Measurements from ENCODE around the gene GRM8.
"Not testable (repeated sequence)": the region's sequence is repeated elsewhere in the genome, so short reads cannot be mapped to it uniquely, and the experiment has no call there.

The GRM8 gene

DNA sequence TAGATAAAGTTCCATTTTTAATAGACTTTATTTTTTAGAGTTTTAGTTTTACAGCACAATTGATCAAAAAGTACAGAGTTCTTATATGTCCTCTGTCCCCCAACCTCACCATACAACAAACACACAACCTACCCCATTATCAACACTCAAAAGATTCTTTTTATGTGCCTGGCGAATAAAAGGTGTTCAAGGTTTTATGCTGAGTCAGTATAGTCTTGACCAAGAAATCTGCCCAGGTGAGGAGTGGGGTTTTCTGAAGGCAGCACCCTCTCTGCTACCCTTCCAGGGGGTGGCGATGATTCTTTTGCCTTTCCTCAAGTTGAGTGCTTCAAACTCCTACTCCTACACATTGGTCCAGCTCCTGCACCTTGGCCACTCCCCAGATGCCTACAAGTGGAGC lies 222.9 kb downstream of the GRM8 start:
- DNase-seq (ENCODE audit: low read depth), result no peak

DNA sequence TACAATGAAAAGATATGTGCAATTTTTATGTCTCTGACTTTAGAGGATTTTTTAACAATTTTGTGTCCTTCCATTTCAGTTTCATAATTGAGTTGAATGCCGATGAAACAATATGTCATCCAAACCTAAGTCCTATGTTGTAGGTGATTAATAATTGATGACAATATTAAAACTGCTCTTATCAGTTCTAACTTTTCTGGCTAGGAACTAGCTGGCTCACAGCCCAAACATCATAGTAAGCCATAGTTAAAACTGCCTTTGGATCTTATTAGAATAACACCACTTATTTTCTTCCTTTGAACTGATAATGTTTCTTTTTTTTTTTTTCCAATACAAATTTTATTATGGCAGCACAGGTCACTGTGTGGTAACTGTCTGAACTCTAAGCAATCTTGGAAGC lies 230.9 kb downstream of the GRM8 start:
- no peak for DNase-seq (ENCODE audit: low read depth)

DNA sequence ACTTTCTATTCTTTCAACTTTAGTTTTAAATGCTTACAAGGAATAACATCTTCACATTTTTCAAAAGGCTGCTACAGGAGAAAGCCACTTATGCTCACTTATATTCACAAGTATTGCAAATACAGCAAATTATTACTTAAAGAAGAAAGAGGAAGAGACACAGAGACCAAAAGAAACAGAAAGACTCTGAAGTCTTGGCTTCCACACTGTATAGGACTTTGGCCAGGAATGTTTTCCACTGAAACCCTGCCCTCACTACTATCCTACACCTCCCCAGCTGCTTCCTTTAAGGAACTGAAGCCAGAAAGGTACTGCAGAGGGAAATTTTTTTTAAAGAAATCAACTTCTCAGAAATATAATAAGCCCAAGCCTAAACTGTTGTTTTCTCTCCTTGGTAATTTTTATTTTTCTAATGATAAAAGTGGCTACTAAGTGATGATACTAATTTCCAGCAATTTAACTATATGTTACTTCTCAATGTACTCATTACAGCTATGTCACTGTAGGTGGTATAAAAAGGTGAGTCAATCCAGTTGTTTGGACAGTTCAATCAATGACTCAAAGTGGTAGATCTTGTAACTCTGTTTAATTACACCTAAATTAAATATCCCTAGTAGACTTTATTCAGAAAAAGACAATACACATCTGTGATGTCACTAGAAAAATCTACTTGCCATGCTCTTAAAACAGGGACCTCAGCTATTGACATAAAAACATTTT lies 231.6 kb downstream of the GRM8 start:
- DNase-seq (ENCODE audit: low read depth), result no peak

DNA sequence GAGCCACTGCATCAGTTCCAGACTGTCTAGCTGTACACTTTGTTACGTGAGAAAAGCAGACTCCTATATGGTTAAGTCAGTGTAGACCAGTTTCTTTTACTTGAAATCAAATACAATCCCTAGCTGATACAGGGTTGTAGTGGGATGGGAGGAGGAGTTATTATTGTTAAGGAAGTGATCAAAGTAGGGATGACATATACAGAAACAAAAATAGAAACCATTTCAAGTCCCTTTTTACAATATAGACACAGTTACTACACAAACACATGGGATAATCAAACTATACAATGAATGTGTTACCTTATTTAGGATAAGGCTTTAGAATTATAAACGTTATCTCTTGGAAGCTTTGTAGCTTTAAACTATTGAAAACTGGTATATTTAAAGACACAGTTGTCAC lies 233.9 kb downstream of the GRM8 start:
- no peak for DNase-seq (ENCODE audit: low read depth)

DNA sequence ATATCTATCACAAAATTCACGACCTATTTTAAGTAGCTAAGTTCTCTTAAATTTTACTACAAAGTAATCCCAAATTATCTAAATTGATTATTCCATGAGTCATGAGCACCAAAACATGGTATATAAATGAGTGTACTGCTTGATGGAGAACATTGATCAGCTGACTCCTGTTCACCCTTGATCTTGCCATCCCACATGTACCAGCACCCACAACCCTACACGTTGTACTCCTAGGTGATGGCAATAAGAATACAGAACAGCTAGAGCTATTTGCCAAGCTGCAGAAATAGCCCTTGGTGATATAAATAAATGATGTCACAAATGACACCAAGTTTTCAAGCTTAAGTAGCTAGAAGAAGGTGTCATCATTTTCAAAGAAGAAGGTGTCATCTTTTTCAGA lies 235.5 kb downstream of the GRM8 start:
- DNase-seq (ENCODE audit: low read depth), result no peak

DNA sequence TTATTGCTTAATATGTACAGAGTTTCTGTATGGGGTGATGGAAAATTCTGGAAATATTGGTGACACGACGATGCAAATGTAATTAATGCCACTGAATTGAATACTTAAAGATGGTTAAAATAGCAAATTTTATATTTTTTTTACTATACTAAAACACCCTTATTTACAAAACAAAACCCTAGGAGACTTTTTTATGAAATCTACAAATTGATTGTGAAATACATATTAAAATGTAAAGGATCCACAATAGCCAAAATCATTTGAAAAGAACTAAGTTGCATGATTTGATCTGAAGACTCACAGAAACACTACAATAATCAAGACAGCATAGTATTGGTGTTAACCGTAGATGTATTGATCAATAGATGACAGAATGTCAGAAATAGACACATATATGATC lies 252.0 kb downstream of the GRM8 start:
- no peak for DNase-seq (ENCODE audit: low read depth)

DNA sequence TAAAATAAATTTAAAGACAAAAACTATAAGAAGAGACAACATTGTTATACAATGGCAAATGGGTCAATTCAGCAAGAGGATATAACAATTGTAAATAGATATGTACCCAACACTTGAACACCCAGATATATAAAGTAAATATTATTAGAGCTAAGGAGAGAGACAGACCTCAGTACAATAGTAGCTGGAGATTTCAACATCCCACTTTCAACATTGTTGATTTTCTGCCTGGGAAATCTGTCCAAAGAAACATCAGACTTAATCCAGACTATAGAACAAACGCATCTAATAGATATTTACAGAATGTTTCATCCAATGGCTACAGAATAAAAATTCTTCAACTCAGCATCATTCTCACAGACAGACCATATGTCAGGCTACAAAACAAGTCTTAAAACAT lies 256.1 kb downstream of the GRM8 start:
- no peak for DNase-seq (ENCODE audit: low read depth)

DNA sequence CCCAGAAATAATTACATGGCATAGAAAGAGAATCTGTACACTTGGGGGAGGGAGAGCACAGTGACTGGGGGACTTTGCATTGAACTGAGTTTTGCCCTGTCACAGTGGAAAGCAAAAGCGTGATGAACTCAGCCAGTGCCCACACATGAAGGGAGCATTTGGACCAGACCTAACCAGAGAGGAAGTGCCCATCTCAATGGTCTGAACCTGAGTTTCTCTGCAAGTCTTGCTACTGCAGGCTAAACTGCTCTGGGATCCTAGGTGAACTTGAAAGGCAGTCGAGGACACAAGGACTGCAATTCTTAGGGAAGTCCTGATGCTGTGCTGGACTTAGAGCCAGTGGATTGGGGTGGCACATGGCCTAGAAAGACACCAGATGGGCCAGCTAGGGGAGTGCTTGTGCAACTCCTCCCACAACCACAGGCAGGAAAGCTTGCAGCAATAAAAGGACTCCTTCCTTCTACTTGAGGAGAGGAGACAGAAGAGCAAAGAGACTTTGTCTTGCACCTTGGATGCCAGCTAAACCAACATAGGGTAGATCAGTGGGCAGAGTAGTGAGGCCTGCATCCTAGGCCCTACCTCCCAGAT lies 259.0 kb downstream of the GRM8 start:
- no peak for DNase-seq (ENCODE audit: low read depth)

DNA sequence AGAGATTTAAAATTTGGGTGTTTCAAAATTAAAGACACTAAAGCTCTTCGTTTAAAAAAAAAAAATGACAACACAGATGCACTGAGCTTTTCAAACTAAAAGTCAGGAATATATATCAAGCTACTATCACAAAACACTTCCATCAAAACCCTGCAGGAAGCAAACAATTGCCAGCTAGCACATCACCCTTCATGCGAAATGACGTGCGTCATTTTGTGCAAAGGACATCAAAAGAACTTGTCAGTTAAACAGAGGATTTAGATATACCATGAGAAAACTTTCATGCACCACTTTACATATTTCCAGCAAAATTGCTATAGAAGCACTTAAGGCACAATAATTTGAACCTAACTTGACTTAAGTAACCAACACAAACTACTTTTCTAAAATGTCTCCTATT lies 264.7 kb downstream of the GRM8 start:
- DNase-seq (ENCODE audit: low read depth), result no peak

DNA sequence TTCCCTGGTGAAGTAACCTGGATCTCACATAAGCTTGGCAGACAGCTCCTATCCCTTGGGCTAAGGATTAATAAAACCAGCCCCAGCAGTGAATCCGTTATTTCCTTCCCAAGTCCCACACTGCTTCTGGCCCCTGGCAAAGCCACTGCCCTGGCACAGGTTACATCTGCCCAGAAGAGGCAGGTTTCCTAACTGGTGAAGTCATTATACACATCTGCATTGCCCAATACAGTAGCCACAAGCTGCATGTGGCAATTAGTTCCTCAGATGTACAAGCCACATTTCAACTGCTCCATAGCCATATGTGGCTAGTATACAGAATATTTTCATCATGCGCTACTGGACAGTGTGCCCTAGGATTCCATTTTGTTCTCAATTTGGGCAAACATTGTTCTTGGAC lies 273.0 kb downstream of the GRM8 start:
- DNase-seq (ENCODE audit: low read depth), result no peak

DNA sequence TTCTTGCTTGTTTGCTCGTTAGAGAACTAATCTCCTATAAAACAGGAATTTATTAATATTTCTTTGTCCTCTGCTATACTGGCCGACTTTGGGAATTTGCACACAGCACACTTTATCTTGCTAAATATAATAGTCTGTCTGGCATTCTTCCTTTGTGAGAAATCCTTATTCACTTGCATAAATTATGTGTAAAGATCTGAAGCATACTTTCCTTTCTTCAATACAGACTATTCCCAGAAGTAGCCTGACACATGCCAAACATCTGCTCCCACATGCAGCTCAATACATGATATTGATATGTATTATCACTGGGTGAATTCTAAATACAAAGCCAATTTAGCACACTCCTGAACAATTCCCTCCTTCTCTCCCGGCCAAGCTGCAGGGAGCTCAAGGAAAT lies 273.9 kb downstream of the GRM8 start:
- no peak for DNase-seq (ENCODE audit: low read depth)

DNA sequence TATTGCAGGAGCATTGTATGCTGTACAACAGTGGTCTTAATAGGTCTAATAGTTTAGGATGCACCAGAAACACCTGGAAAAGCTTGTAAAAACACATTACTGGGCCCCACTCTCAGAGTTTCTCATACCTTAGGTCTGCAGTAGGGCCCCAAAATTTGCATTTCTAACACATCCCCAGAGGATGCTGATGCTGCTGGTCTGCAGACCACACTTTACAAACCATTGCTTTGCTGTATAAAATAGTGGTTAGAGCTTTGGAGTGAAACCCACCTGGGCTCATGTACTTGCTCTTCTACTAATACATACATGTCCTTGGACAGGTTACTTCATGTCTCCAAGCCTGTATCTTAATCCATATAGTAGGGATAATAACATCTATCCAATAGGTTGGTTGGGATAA lies 279.7 kb downstream of the GRM8 start:
- no peak for DNase-seq (ENCODE audit: low read depth)

DNA sequence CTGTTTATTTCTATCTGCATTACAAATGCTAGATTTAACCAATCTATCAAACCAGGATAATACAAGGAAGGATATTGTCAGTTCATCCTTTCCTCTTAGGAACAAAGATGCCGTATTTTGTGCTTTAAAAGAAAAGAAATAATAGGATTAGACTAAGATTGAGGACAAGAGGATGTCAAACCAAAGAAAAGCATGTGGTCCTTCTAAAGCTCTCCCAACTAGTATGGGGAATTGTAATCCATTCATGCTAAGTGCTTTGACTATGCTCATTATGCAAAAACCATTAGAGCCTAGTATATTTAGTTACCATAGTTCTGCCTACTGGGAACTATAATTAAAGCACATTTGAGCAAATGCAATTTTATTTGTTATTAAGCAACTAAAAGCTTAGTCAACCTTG lies 280.2 kb downstream of the GRM8 start:
- no peak for DNase-seq (ENCODE audit: low read depth)

DNA sequence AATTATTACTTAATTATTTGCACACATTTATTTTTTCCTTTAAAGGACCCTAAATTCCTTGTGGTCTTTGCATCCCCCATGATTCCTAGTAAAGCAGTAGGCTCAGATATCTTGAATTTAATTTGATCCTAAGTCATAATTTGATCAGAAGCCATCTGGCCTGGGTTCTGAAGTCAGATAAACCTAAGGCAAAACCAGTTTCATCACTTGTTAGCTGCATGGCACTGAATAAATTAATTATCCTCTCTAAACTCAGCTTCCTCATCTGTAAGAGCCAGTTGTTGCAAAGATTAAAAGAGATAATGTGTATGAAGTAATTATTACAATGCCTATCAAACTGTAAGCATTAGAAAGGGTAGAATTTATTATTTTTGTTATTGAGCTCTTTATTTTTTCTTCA lies 293.1 kb downstream of the GRM8 start:
- no peak for DNase-seq (ENCODE audit: low read depth)

DNA sequence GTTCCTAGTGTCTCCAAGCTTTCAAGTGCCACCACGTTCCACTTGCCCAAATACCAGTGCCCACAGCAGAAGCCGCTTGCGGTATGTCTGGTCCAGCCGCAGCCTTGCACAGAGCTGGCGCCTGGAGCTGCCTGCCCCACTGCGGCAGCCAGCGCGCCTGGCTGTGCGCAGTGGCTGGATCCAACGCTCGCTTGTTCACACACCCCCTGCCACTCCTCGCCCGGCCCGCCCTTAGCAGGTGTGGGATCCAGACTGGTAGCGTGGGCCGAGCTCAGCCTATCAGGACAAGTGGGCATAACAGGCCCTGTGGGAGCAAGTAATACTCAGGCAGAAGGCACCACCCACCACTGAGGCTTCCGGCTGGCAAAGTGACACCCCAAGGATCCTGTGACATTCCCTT lies 294.4 kb downstream of the GRM8 start:
- no peak for DNase-seq (ENCODE audit: low read depth)

DNA sequence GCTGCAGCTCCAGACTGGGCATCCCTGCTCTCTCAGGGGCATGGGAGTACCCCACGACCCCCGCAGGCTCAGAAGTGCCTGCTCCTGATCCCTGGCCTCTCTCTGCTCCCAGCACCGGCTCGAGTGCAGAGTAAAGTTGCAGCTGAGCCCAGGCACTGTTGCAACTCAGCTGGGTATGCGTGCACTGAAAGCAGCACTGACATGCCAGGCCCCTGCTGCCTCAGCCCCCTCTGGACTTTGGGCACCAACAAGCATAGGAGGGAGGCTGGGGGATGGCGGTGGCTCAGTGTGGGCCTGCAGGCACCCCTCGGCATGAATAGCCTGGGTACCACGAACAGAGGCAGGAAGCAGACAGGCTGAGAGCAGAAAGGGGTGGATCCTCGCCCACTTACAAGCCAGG lies 295.3 kb downstream of the GRM8 start:
- no peak for DNase-seq (ENCODE audit: low read depth)

DNA sequence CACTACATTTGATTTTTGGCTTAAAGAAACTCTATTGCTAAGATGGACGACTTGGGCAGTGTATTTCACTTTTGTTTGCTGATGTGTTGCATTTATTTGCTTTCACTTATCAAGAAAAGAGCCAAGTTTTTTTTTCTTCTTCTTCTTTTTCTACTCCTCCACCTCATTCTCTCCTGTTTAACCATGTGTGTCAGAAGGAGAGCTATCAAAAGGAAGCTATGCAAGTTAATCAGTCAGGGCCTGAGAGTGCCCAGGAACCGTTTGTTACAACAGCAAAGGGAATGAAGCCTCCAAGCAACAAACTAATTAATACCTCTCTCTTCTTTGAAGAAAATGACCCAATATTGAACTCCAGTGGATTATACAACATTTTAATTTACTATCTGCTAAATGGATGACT lies 299.3 kb downstream of the GRM8 start:
- no peak for DNase-seq (ENCODE audit: low read depth)

DNA sequence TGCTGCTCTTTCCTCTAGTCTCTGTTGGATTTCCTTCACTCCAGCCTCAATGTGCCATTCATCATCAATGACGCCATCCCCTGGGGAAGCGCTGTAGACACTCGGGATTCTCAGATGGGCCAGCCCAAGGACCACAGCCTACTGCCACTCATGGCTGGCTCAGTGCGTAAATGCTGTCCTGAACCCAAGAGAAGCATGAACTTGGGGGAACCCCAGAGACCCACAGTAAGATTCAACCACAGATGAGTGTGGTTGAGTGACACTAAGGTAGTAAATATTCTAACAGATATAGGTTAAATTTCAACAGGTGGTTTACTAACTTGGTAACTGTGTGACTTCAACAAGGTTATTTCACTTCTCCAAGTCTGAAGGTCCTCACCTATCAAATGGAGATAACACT lies 304.1 kb downstream of the GRM8 start:
- no peak for DNase-seq (ENCODE audit: low read depth)

DNA sequence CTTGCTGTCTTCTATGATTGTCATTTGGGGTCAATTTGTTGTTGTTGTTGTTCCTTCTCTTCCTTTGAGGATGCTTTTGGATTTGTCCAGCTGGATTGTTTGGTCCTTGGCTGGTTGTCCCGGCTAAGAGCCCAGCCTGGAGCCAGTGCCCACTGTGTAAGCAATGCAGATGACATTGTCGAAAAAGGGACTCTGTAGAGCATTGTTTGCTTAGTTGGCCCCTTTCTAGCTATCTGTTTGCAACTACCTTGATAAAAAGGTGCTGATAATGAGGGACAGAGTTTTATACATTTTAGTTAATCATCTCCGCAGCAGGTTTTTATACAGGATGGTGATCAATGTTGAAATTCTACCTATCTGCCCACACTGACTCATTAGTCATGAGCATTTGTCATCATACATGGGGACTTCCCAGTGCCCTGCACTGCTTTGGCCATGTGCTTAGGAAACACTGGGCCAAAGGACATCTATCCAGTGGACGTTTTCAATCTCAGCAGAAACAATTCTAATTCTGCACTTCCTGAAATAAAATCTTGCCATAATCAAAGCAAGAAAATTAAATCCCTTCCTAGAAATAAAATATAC lies 311.9 kb downstream of the GRM8 start:
- no peak for DNase-seq (ENCODE audit: low read depth)

DNA sequence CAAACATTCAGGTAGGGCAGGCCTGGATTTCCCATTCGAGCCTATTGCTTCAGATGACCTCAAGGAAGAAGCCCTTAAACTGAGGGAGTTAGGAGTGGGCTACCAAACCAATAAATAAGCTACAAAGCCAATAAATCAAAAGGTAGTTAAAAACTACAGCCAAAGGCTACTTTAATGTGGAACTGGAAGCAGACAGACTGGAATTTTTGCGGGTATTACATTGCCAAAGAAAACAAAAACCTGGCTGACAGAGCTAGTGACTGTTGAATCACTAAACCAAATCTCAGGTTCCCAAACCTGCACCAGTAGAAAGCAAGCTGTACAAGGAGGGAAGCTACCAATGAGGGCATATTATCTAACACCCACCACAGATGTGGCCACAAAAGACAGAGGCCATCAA lies 315.6 kb downstream of the GRM8 start:
- DNase-seq (ENCODE audit: low read depth), result no peak

DNA sequence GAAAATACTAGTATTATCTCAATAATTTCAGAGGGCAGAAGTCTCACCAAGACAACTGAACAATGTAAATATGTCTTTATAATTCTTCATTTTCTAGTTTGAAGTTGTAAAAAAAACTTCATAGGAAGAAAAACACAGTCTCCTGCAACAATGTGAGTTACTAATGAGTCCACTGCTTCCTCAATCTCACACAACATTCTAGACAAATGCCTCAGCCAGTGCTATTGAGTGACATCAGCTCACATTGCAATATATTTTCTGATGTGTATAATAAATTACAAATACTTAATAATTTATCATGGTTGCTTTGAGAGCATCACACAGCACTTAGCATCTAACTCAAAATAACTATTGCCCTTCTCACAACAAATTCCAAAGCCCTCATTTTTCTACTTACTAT lies 321.2 kb downstream of the GRM8 start:
- no peak for DNase-seq (ENCODE audit: low read depth)

DNA sequence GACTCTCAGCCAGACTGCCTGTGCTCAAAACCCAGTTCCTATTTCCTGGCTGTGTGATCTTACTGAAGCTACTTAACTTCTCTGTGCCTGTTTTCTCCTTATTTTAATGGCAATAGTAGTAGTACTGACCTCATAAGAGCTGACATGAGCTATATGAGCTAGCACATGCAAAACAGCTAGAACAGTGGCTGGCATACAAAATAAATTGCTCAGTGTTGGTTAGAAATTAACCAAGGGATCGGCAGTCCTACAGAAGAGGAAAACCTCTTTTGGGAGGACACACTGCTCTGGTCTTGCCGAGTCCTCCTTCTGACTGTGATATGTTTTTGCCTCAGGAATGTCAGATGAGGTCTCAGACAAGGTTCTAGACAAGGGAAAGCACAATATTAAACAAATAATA lies 322.6 kb downstream of the GRM8 start:
- DNase-seq (ENCODE audit: low read depth), result no peak

DNA sequence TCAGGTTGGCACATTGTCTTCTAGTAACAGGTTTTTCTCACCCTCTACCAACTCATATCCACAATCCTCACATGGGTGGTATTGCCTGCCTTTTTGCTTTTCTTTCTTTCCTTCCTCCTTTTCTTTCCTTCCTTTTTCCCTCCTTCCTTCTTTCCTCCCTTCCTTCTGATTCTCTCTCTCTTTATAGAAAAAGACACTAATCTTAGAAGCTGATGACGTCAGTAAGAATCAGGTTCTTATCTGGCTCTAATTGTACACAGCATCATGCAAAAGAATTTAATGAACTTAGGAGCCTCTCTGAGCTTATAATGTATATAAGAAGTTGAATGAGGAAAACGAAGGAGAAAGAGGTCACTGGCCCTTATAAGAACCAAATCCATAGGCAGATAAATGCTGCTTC lies 328.3 kb downstream of the GRM8 start:
- no peak for DNase-seq (ENCODE audit: low read depth)

DNA sequence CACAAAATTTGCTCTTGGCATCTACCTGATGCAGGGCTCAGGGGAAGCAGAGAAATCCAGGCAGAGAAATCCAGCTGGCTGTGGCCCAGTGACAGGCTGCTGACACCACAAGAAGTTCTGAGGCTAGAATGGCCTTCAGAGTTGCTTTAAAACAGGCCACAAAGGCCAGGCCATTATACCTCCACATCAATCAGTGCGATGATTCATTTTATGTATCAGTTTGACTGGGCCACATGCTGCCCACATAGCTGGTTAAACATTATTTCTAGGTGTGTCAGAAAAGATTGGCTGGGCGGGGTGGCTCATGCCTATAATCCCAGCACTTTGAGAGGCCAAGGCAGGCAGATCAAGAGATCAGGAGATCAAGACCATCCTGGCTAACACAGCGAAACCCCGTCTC lies 341.1 kb downstream of the GRM8 start:
- not testable (repeated sequence) for DNase-seq (ENCODE audit: low read depth)
